NT2/D1 (cell line): ENCODE data around the gene DAD1.

Experiments used
- SUZ12 ChIP-seq: IDR thresholded peaks from 2 replicates; pipeline ENCODE4 v1.6.1; 2011; ENCODE audit not compliant: insufficient read length, insufficient read depth; ENCODE audit errors: extremely low read depth
- YY1 ChIP-seq: IDR thresholded peaks from 2 replicates; pipeline ENCODE4 v1.6.1; 2011; ENCODE audit not compliant: insufficient read length, insufficient read depth
- ZNF274 ChIP-seq: IDR thresholded peaks from 2 replicates; pipeline ENCODE4 v1.6.1; 2011; ENCODE audit warnings: mild to moderate bottlenecking, low read depth, low read length

- TF ChIP-seq YY1 (no peak), SUZ12 (no peak), ZNF274 (no peak)
Observed at GRCh38 chr14:22520796-22521195, 68.2 kb downstream of the DAD1 start.
